NB4 (cell line): Measurements from ENCODE around the gene CST1.
"Not testable (repeated sequence)": the region's sequence is repeated elsewhere in the genome, so short reads cannot be mapped to it uniquely, and the experiment has no call there.

Experiments
- DNase-seq: peaks from one replicate; pipeline ENCODE4 v3.0.0; 2010; ENCODE audit warnings: low read depth
- H3K4me3 ChIP-seq: one replicate; pipeline ENCODE4 v1.5.1; 2011; ENCODE audit warnings: mild to moderate bottlenecking, low read depth, low read length, moderate library complexity
- CTCF ChIP-seq: IDR thresholded peaks from one replicate; pipeline ENCODE4 v1.5.1; 2012; ENCODE audit warnings: low read depth, low read length
- MAX ChIP-seq: IDR thresholded peaks from 2 replicates; pipeline ENCODE4 v1.6.1; 2011; ENCODE audit warnings: low read depth, low read length
- MYC ChIP-seq: IDR thresholded peaks from 2 replicates; pipeline ENCODE4 v1.6.1; 2011; ENCODE audit warnings: low read depth, low read length
- POLR2A ChIP-seq: IDR thresholded peaks from 2 replicates; pipeline ENCODE4 v1.6.1; 2011; ENCODE audit warnings: mild to moderate bottlenecking; ENCODE audit not compliant: insufficient read length; ENCODE audit errors: extremely low read depth

The CST1 gene

GRCh38 chr20:23750786-23751185 lies at the start of gene CST1:
Gene CST1 (minus strand): TSS chr20:23750935. CDS start chr20:23750866, 69 bp downstream.
- DNase-seq, H3K4me3 ChIP-seq: not testable (repeated sequence)

GRCh38 chr20:23799216-23799847 lies 48.6 kb upstream of the CST1 start:
- H3K4me3 ChIP-seq: not testable (repeated sequence)
- peak; percentile 55 for TF ChIP-seq CTCF
- DNase-seq: peak; percentile 37

- DNase-seq: no peak
- TF ChIP-seq CTCF (no peak), POLR2A (no peak), MAX (no peak), MYC (no peak)
These were observed 44.8 kb upstream of the CST1 start for GRCh38 chr20:23795526-23795925.

GRCh38 chr20:23794841-23795240 lies 44.1 kb upstream of the CST1 start:
- no peak for DNase-seq
- H3K4me3 ChIP-seq: no peak overlapping the region
- no peak for TF ChIP-seq CTCF
- TF ChIP-seq MAX: no peak
- no peak for TF ChIP-seq MYC
- TF ChIP-seq POLR2A: no peak

More at GRCh38 chr20:23795526-23795925, 44.8 kb upstream of the CST1 start:
- H3K4me3 ChIP-seq: no peak overlapping the region

GRCh38 chr20:23794065-23794464 lies 43.3 kb upstream of the CST1 start:
- no peak for DNase-seq
- TF ChIP-seq MYC (no peak), POLR2A (no peak), MAX (no peak), CTCF (no peak)
- H3K4me3 ChIP-seq: no peak overlapping the region

- no peak for DNase-seq
- no peak overlapping the region for H3K4me3 ChIP-seq
- TF ChIP-seq CTCF (no peak), MYC (no peak), POLR2A (no peak), MAX (no peak)
These were observed 32.7 kb upstream of the CST1 start for GRCh38 chr20:23783447-23783846.
